Gastroesophageal sphincter (tissue), 4 donors: Measurements from ENCODE around the gene SMC6. TPM values are rescaled to one million over a fixed set of nuclear protein-coding genes. Genes with fewer than 3 reads are reported as not detected.

ENCODE experiments used
- ATAC-seq: fragments of 150-250 bp; one replicate; pipeline ENCODE4 v1.9.1; 2016; ENCODE audit warnings: mild to moderate bottlenecking, moderate library complexity
- H3K27ac ChIP-seq, 4 donors: fragments of 200-600 bp; sonication (generic) in 3 of 4; 1 replicate in 3 of 4; 2 replicates in 1 of 4; pipeline ENCODE4 v1.5.1; 2016 to 2019
- H3K27me3 ChIP-seq: fragments of 200-600 bp; sonication (generic); one replicate; pipeline ENCODE4 v1.5.1; 2019
- H3K36me3 ChIP-seq, 2 donors: fragments of 200-600 bp; sonication (generic); one replicate each; pipeline ENCODE4 v1.5.1; 2019; ENCODE audit warnings: control low read depth in 1 of 2
- H3K4me1 ChIP-seq, 3 donors: fragments of 200-600 bp; sonication (generic); 1 replicate in 2 of 3; 2 replicates in 1 of 3; pipeline ENCODE4 v1.5.1; 2016 to 2019; ENCODE audit warnings: control low read depth in 2 of 3
- H3K4me3 ChIP-seq, 2 donors: fragments of 200-600 bp; sonication (generic); one replicate each; pipeline ENCODE4 v1.5.1; 2019; ENCODE audit warnings: mild to moderate bottlenecking in 1 of 2, moderate library complexity in 1 of 2
- H3K9me3 ChIP-seq, 3 donors: fragments of 200-600 bp; sonication (generic); one replicate each; pipeline ENCODE4 v1.5.1; 2017 to 2019; ENCODE audit warnings: control low read depth in 2 of 3
- CTCF ChIP-seq, 4 experiments: fragments of 200-600 bp in 2 of 4; fragments of 450-650 bp in 2 of 4; sonication (generic) in 1 of 4; IDR thresholded peaks; one replicate each; pipeline ENCODE4 v1.5.1; 2017 to 2019; ENCODE audit warnings: antibody characterized with exemption in 4 of 4, mild to moderate bottlenecking in 2 of 4, moderate library complexity in 2 of 4
- EP300 ChIP-seq: sonication (generic); formaldehyde crosslinking; IDR thresholded peaks from one replicate; pipeline ENCODE4 v1.6.1; 2017; ENCODE audit warnings: antibody characterized with exemption, mild to moderate bottlenecking
- POLR2A ChIP-seq, 2 donors: fragments of 450-650 bp; IDR thresholded peaks; one replicate each; pipeline ENCODE4 v1.6.1; 2017; ENCODE audit warnings: antibody characterized with exemption in 2 of 2, mild to moderate bottlenecking in 2 of 2, moderate library complexity in 1 of 2
- POLR2AphosphoS5 ChIP-seq: sonication (generic); formaldehyde crosslinking; IDR thresholded peaks from one replicate; pipeline ENCODE4 v1.6.1; 2017; ENCODE audit warnings: antibody characterized with exemption
- WGBS, 2 donors: methylation state at CpG; one replicate each; pipeline ENCODE4 v1.1.5; 2018; ENCODE audit warnings: low coverage in 1 of 2; 5-methylcytosine and 5-hydroxymethylcytosine counted together
- total RNA-seq, 4 donors: library from RNA; depleted of rRNA; stranded (reverse); fragments of >200 nt; gene quantifications; one replicate each; pipeline ENCODE4 v1.1.0, GENCODE V29; 2016

SMC6 gene
- total RNA-seq, 4 donors from 2014 or later: 11.2 to 16.7 (median 14.1) TPM

GRCh38 chr2:17792515-17792914 lies 38.9 kb upstream of the SMC6 start:
- no peak overlapping the region for H3K27ac ChIP-seq
- ATAC-seq: no peak
- H3K36me3 ChIP-seq: no peaks in the 10 kb centered on the region
- H3K9me3 ChIP-seq: no peaks in the 10 kb centered on the region
- H3K27me3 ChIP-seq: peaks cover 3% of the 10 kb centered on the region
- no peak for TF ChIP-seq EP300
- TF ChIP-seq POLR2AphosphoS5: no peak
- TF ChIP-seq POLR2A (IDR thresholded peaks at IDR 0.05): no peak
- TF ChIP-seq CTCF (IDR thresholded peaks at IDR 0.05): no peak
- WGBS, 2 donors: 80% methylated on average over 1 of the region's 1 CpG; no CpG with 5 or more reads in 1 of the 2 donors
- H3K4me3 ChIP-seq: no peak overlapping the region
- no peaks in the 10 kb centered on the region for H3K4me1 ChIP-seq

GRCh38 chr2:17791817-17792130 lies 38.2 kb upstream of the SMC6 start:
- H3K36me3 ChIP-seq: no peaks in the 10 kb centered on the region
- H3K4me3 ChIP-seq: no peak overlapping the region
- WGBS, 2 donors: 35 to 92% methylated on average over 2 of the region's 2 CpGs
- no peaks in the 10 kb centered on the region for H3K9me3 ChIP-seq
- no peak for ATAC-seq
- H3K27me3 ChIP-seq: peaks cover 3% of the 10 kb centered on the region
- H3K4me1 ChIP-seq: no peaks in the 10 kb centered on the region
- no peak overlapping the region for H3K27ac ChIP-seq
- no peak for TF ChIP-seq POLR2AphosphoS5
- no peak for TF ChIP-seq EP300
- no peak for TF ChIP-seq CTCF (IDR thresholded peaks at IDR 0.05)
- no peak for TF ChIP-seq POLR2A (IDR thresholded peaks at IDR 0.05)

- TF ChIP-seq POLR2AphosphoS5 (no peak), POLR2A (IDR thresholded peaks at IDR 0.05) (no peak), CTCF (IDR thresholded peaks at IDR 0.05) (no peak), EP300 (no peak)
- H3K4me1 ChIP-seq: no peaks in the 10 kb centered on the region
- H3K27me3 ChIP-seq: peaks cover 3% of the 10 kb centered on the region
- no peak overlapping the region for H3K4me3 ChIP-seq
- WGBS, 2 donors: 29 to 47% methylated on average over 5 of the region's 5 CpGs
- H3K36me3 ChIP-seq: no peaks in the 10 kb centered on the region
- no peak for ATAC-seq
- H3K9me3 ChIP-seq: no peaks in the 10 kb centered on the region
- no peak overlapping the region for H3K27ac ChIP-seq
Observed at GRCh38 chr2:17791121-17791816, 37.7 kb upstream of the SMC6 start.

- no peak for ATAC-seq
- Histone ChIP-seq H3K4me3 (no peak overlapping the region), H3K27ac (no peak overlapping the region), H3K9me3 (no peaks in the 10 kb centered on the region), H3K27me3 (peaks cover 3% of the 10 kb centered on the region), H3K4me1 (no peaks in the 10 kb centered on the region), H3K36me3 (no peaks in the 10 kb centered on the region)
- 50 to 62% methylated on average over 1 of the region's 1 CpG for WGBS, 2 donors
- TF ChIP-seq POLR2A (IDR thresholded peaks at IDR 0.05) (no peak), CTCF (IDR thresholded peaks at IDR 0.05) (no peak), EP300 (no peak), POLR2AphosphoS5 (no peak)
Observed at GRCh38 chr2:17790536-17790935, 36.9 kb upstream of the SMC6 start.

GRCh38 chr2:17788773-17789172 lies 35.2 kb upstream of the SMC6 start:
- peaks cover 3% of the 10 kb centered on the region for H3K27me3 ChIP-seq
- no peaks in the 10 kb centered on the region for H3K4me1 ChIP-seq
- ATAC-seq: no peak
- H3K36me3 ChIP-seq: no peaks in the 10 kb centered on the region
- TF ChIP-seq POLR2A (IDR thresholded peaks at IDR 0.05) (no peak), CTCF (IDR thresholded peaks at IDR 0.05) (no peak), EP300 (no peak), POLR2AphosphoS5 (no peak)
- no peaks in the 10 kb centered on the region for H3K9me3 ChIP-seq
- H3K4me3 ChIP-seq: no peak overlapping the region
- no peak overlapping the region for H3K27ac ChIP-seq
- WGBS, 2 donors: 63 to 65% methylated on average over 3 to 4 of the region's 4 CpGs
